HepG2 (cell line): ENCODE data around the gene STK39. TPM values are rescaled to one million over a fixed set of nuclear protein-coding genes. Genes with fewer than 3 reads are reported as not detected.
A peak's percentile ranks its signal among the peaks of the same experiment; 100 is the strongest.

ENCODE experiments used
- ARNTL ChIP-seq: sonication (generic); formaldehyde crosslinking; IDR thresholded peaks from 2 replicates; pipeline ENCODE4 v1.4.0; 2020; ENCODE audit warnings: mild to moderate bottlenecking, missing genetic modification reagents
- DR1 ChIP-seq: sonication (generic); formaldehyde crosslinking; IDR thresholded peaks from 2 replicates; pipeline ENCODE4 v1.8.0; 2021; ENCODE audit warnings: mild to moderate bottlenecking, missing genetic modification reagents, inconsistent platforms
- ETS1 ChIP-seq: sonication (generic); formaldehyde crosslinking; IDR thresholded peaks from 2 replicates; pipeline ENCODE4 v1.4.0; 2020; ENCODE audit warnings: missing genetic modification reagents
- ETV6 ChIP-seq: sonication (generic); formaldehyde crosslinking; conservative IDR thresholded peaks from 2 replicates; pipeline ENCODE4 v1.4.0; 2020; ENCODE audit warnings: missing genetic modification reagents
- FOXJ3 ChIP-seq: sonication (generic); formaldehyde crosslinking; IDR thresholded peaks from 2 replicates; pipeline ENCODE4 v1.4.0; 2020; ENCODE audit warnings: missing genetic modification reagents, mild to moderate bottlenecking, borderline replicate concordance
- GPN1 ChIP-seq: sonication (generic); formaldehyde crosslinking; IDR thresholded peaks from 2 replicates; pipeline ENCODE4 v1.5.1; 2020; ENCODE audit warnings: missing genetic modification reagents, borderline replicate concordance
- HMGA1 ChIP-seq: sonication (generic); formaldehyde crosslinking; conservative IDR thresholded peaks from 2 replicates; pipeline ENCODE4 v1.4.0; 2020; ENCODE audit warnings: missing genetic modification reagents
- HNRNPLL ChIP-seq: fragments of 200-400 bp; formaldehyde crosslinking; IDR thresholded peaks from 2 replicates; pipeline ENCODE4 v1.6.1; 2017; ENCODE audit warnings: mild to moderate bottlenecking, low read depth, low read length; ENCODE audit not compliant: poor library complexity, severe bottlenecking
- MEF2D ChIP-seq: sonication (generic); formaldehyde crosslinking; IDR thresholded peaks from 2 replicates; pipeline ENCODE4 v1.5.1; 2020; ENCODE audit warnings: mild to moderate bottlenecking, missing genetic modification reagents
- PATZ1 ChIP-seq: sonication (generic); formaldehyde crosslinking; IDR thresholded peaks from 2 replicates; pipeline ENCODE4 v1.4.0; 2020; ENCODE audit warnings: missing genetic modification reagents
- PHF20 ChIP-seq: sonication (generic); formaldehyde crosslinking; IDR thresholded peaks from 2 replicates; pipeline ENCODE4 v1.5.0; 2020; ENCODE audit warnings: mild to moderate bottlenecking, missing genetic modification reagents
- POLR2G ChIP-seq: fragments of 200-400 bp; formaldehyde crosslinking; IDR thresholded peaks from 2 replicates; pipeline ENCODE4 v1.6.1; 2018; ENCODE audit warnings: mild to moderate bottlenecking, low read depth, low read length, moderate library complexity
- SALL1 ChIP-seq: sonication (generic); formaldehyde crosslinking; IDR thresholded peaks from 2 replicates; pipeline ENCODE4 v1.8.0; 2022; ENCODE audit warnings: mild to moderate bottlenecking, missing genetic modification reagents
- TBL1XR1 ChIP-seq: fragments of 150-350 bp; IDR thresholded peaks from 2 replicates; pipeline ENCODE4 v1.6.1; 2014; ENCODE audit warnings: borderline replicate concordance, low read length; ENCODE audit not compliant: partially characterized antibody
- TRIM24 ChIP-seq: sonication (generic); formaldehyde crosslinking; IDR thresholded peaks from 2 replicates; pipeline ENCODE4 v1.8.0; 2022; ENCODE audit warnings: mild to moderate bottlenecking, missing genetic modification reagents
- ZBTB3 ChIP-seq: sonication (generic); formaldehyde crosslinking; IDR thresholded peaks from 2 replicates; pipeline ENCODE4 v1.4.0; 2020; ENCODE audit warnings: low read depth, mild to moderate bottlenecking, moderate library complexity, missing genetic modification reagents, borderline replicate concordance
- ZFP36 ChIP-seq: fragments of 150-350 bp; IDR thresholded peaks from 2 replicates; pipeline ENCODE4 v1.6.1; 2018; ENCODE audit warnings: borderline replicate concordance, low read length, low read depth; ENCODE audit not compliant: partially characterized antibody
- ZHX1 ChIP-seq: sonication (generic); formaldehyde crosslinking; IDR thresholded peaks from 2 replicates; pipeline ENCODE4 v1.8.1; 2022; ENCODE audit warnings: low read depth, mild to moderate bottlenecking, missing genetic modification reagents
- ZNF143 ChIP-seq: sonication (generic); formaldehyde crosslinking; IDR thresholded peaks from 2 replicates; pipeline ENCODE4 v1.4.0; 2020; ENCODE audit warnings: missing genetic modification reagents
- ZNF225 ChIP-seq: sonication (generic); formaldehyde crosslinking; IDR thresholded peaks from 2 replicates; pipeline ENCODE4 v1.4.0; 2020; ENCODE audit warnings: mild to moderate bottlenecking, missing genetic modification reagents
- ZNF24 ChIP-seq: fragments of 450-650 bp; IDR thresholded peaks from 2 replicates; pipeline ENCODE4 v1.6.1; 2017; ENCODE audit warnings: antibody characterized with exemption, mild to moderate bottlenecking
- ZNF33A ChIP-seq: sonication (generic); formaldehyde crosslinking; IDR thresholded peaks from 2 replicates; pipeline ENCODE4 v1.5.1; 2020; ENCODE audit warnings: missing genetic modification reagents, mild to moderate bottlenecking, moderate library complexity, borderline replicate concordance
- ZNF7 ChIP-seq: IDR thresholded peaks from 2 replicates; pipeline ENCODE4 v1.6.1; 2016; ENCODE audit warnings: missing biosample characterization, missing genetic modification reagents
- ZNF782 ChIP-seq: sonication (generic); formaldehyde crosslinking; IDR thresholded peaks from 2 replicates; pipeline ENCODE4 v1.4.0; 2020; ENCODE audit warnings: missing genetic modification reagents, mild to moderate bottlenecking, borderline replicate concordance
- polyA plus RNA-seq, 8 experiments: library from polyadenylated mRNA; depleted of rRNA in 3 of 8; stranded (reverse) in 7 of 8; unstranded in 1 of 8; fragments of >200 nt; fragmentation: Illumina TruSeq in 4 of 8; extraction: Trizol in 4 of 8; gene quantifications; 2 replicates each; pipeline versions ENCODE4 v1.2.1 to v1.2.3, GENCODE V29; 2011 to 2016; ENCODE audit warnings: low read depth in 4 of 8, missing spikeins in 1 of 8, mixed read lengths in 1 of 8; ENCODE audit not compliant: insufficient read depth in 1 of 8
- total RNA-seq, 5 experiments: library from RNA; depleted of rRNA; stranded (reverse); fragments of >200 nt; fragmentation: Illumina TruSeq; extraction: Trizol; gene quantifications; 2 replicates each; pipeline ENCODE4 v1.2.3, GENCODE V29; 2016; ENCODE audit warnings: low read depth in 1 of 5
- TF ChIP-seq, protein P1 (sequence below): sonication (generic); formaldehyde crosslinking; IDR thresholded peaks from 2 replicates; pipeline ENCODE4 v1.4.0; 2020; ENCODE audit warnings: missing genetic modification reagents

The STK39 gene
- total and polyA plus RNA-seq, 2 of the 13 experiments (the other 11 are each of a cell fraction or from before 2014, with no cell fraction given): 27.3 to 38.4 TPM

- TF ChIP-seq PHF20 (CRISPR knock-in tag) (no peak), ARNTL (peak; percentile 50), GPN1 (CRISPR knock-in tag) (no peak), HNRNPLL (no peak), ZNF24 (no peak), ZNF782 (no peak), SALL1 (CRISPR knock-in tag) (peak; percentile 88), ZHX1 (no peak), ZNF33A (CRISPR knock-in tag) (no peak), MEF2D (CRISPR knock-in tag) (peak; percentile 76), TRIM24 (CRISPR knock-in tag) (no peak), POLR2G (peak; percentile 90), ETV6 (CRISPR knock-in tag) (no peak), FOXJ3 (CRISPR knock-in tag) (peak; percentile 90; the same call in 1 of the 2 replicates), ETS1 (CRISPR knock-in tag) (no peak), ZFP36 (no peak), DR1 (CRISPR knock-in tag) (0 out of 2 replicates have a peak, but pooled peaks have one; percentile 51), ZNF225 (CRISPR knock-in tag) (no peak), PATZ1 (CRISPR knock-in tag) (peak; percentile 49; the same call in 1 of the 2 replicates), ZNF7 (CRISPR knock-in tag) (no peak), HMGA1 (CRISPR knock-in tag) (no peak), TBL1XR1 (no peak), ZBTB3 (no peak), ZNF143 (CRISPR knock-in tag) (0 out of 2 replicates have a peak, but pooled peaks have one; percentile 17)
- TF ChIP-seq, protein P1, sequence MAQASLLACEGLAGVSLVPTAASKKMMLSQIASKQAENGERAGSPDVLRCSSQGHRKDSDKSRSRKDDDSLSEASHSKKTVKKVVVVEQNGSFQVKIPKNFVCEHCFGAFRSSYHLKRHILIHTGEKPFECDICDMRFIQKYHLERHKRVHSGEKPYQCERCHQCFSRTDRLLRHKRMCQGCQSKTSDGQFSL: no peak
Measured at GRCh38 chr2:168190590-168191336, 56.6 kb downstream of the STK39 start (continued).
